Gastrocnemius medialis (tissue), 4 donors: ENCODE results near the gene NMRK1. TPM values are rescaled to one million over a fixed set of nuclear protein-coding genes. Genes with fewer than 3 reads are reported as not detected.
A peak's percentile ranks its signal among the peaks of the same experiment; 100 is the strongest.

ENCODE experiments used
- ATAC-seq, 2 donors: fragments of 150-250 bp; one replicate each; pipeline ENCODE4 v1.9.1; 2016
- DNase-seq, 2 donors: peaks; one replicate each; pipeline ENCODE4 v3.0.0-alpha.2; 2019
- H3K27ac ChIP-seq, 4 donors: fragments of 200-600 bp; sonication (generic); 1 replicate in 1 of 4; 2 replicates in 3 of 4; pipeline ENCODE4 v1.5.1; 2016 to 2018; ENCODE audit warnings: mild to moderate bottlenecking in 2 of 4, moderate library complexity in 1 of 4
- H3K27me3 ChIP-seq, 3 donors: fragments of 200-600 bp; sonication (generic) in 2 of 3; 1 replicate in 1 of 3; 2 replicates in 2 of 3; pipeline versions ENCODE4 v1.5.1 to v1.6.0; 2016 to 2019; ENCODE audit warnings: mild to moderate bottlenecking in 1 of 3, moderate library complexity in 1 of 3
- H3K36me3 ChIP-seq, 2 donors: fragments of 200-600 bp; sonication (generic) in 1 of 2; one replicate each; pipeline ENCODE4 v1.5.1; 2017 to 2018
- H3K4me1 ChIP-seq, 2 donors: fragments of 200-600 bp; sonication (generic) in 1 of 2; one replicate each; pipeline ENCODE4 v1.5.1; 2016 to 2017; ENCODE audit warnings: mild to moderate bottlenecking in 2 of 2
- H3K4me3 ChIP-seq, 4 donors: fragments of 200-600 bp; sonication (generic) in 3 of 4; 1 replicate in 1 of 4; 2 replicates in 3 of 4; pipeline ENCODE4 v1.5.1; 2016 to 2019; ENCODE audit warnings: mild to moderate bottlenecking in 2 of 4
- H3K9me3 ChIP-seq, 3 donors: fragments of 200-600 bp; sonication (generic) in 2 of 3; 1 replicate in 1 of 3; 2 replicates in 2 of 3; pipeline ENCODE4 v1.5.1; 2016 to 2019
- CTCF ChIP-seq, 5 experiments: fragments of 450-650 bp in 3 of 5; fragments of 200-600 bp in 2 of 5; sonication (generic) in 2 of 5; IDR thresholded peaks in 4 of 5; conservative IDR thresholded peaks in 1 of 5; 1 replicate in 4 of 5; 2 replicates in 1 of 5; pipeline ENCODE4 v1.5.1; 2016 to 2019; ENCODE audit warnings: antibody characterized with exemption in 5 of 5, mild to moderate bottlenecking in 3 of 5, moderate library complexity in 3 of 5
- POLR2A ChIP-seq, 2 donors: fragments of 450-650 bp; IDR thresholded peaks; one replicate each; pipeline ENCODE4 v1.6.1; 2017; ENCODE audit warnings: antibody characterized with exemption in 2 of 2, mild to moderate bottlenecking in 2 of 2, moderate library complexity in 2 of 2
- in situ Hi-C, 4 donors: fragments of 200-750 bp; cut with MboI; loops; one replicate each; pipeline versions ENCODE4 v1.15.0 to v1.8.0; 2017; ENCODE audit warnings: low sequenced_read_pairs in 4 of 4
- intact Hi-C: fragments of 100-400 bp; cut with DNase I; formaldehyde crosslinking; loops from one replicate; pipeline ENCODE4 v1.15.1; 2023; ENCODE audit warnings: low total_unique reads
- total RNA-seq, 4 donors: library from RNA; depleted of rRNA; stranded (reverse); fragments of >200 nt; gene quantifications; one replicate each; pipeline versions ENCODE4 v1.1.0 to v1.2.3, GENCODE V29; 2016

NMRK1 gene
- total RNA-seq, 4 donors from 2014 or later: 10.5 to 20.6 (median 18.6) TPM

- DNase-seq: no peak
- in situ Hi-C loops: no loop called here
- intact Hi-C loops: no loop called here
- H3K36me3 ChIP-seq: no peaks in the 10 kb centered on the region
- TF ChIP-seq POLR2A (IDR thresholded peaks at IDR 0.05): no peak
- no peak for TF ChIP-seq CTCF (IDR thresholded peaks at IDR 0.05 in 4 of 5, conservative IDR thresholded peaks at IDR 0.05 in 1 of 5)
- no peak for ATAC-seq
- H3K27ac ChIP-seq: no peak overlapping the region
- H3K4me1 ChIP-seq: peaks cover 6 to 12% of the 10 kb centered on the region in 2 donors
- no peaks in the 10 kb centered on the region for H3K9me3 ChIP-seq
- H3K4me3 ChIP-seq: no peak overlapping the region
- no peaks in the 10 kb centered on the region for H3K27me3 ChIP-seq
Observed at GRCh38 chr9:75111019-75111622, 23.2 kb upstream of the NMRK1 start.

- in situ Hi-C loops: no loop called here
- DNase-seq (no peak), ATAC-seq (no peak)
- H3K36me3 ChIP-seq: no peaks in the 10 kb centered on the region
- H3K27me3 ChIP-seq: no peaks in the 10 kb centered on the region
- no peaks in the 10 kb centered on the region for H3K9me3 ChIP-seq
- H3K27ac ChIP-seq: peak overlapping the region in 1 of 4 donors; percentile 19
- peaks cover 6 to 12% of the 10 kb centered on the region in 2 donors for H3K4me1 ChIP-seq
- TF ChIP-seq POLR2A (IDR thresholded peaks at IDR 0.05) (no peak), CTCF (IDR thresholded peaks at IDR 0.05 in 4 of 5, conservative IDR thresholded peaks at IDR 0.05 in 1 of 5) (no peak)
- H3K4me3 ChIP-seq: no peak overlapping the region
- intact Hi-C loops: no loop called here
Observed at GRCh38 chr9:75109210-75109839, 21.4 kb upstream of the NMRK1 start.

- intact Hi-C loops: no loop called here
- no peaks in the 10 kb centered on the region for H3K9me3 ChIP-seq
- in situ Hi-C loops: no loop called here
- H3K4me3 ChIP-seq: no peak overlapping the region
- no peaks in the 10 kb centered on the region for H3K36me3 ChIP-seq
- peaks cover 6 to 12% of the 10 kb centered on the region in 2 donors for H3K4me1 ChIP-seq
- H3K27ac ChIP-seq: peak overlapping the region in 2 of 4 donors; percentile 19 to 35
- TF ChIP-seq CTCF (IDR thresholded peaks at IDR 0.05 in 4 of 5, conservative IDR thresholded peaks at IDR 0.05 in 1 of 5) (no peak), POLR2A (IDR thresholded peaks at IDR 0.05) (no peak)
- ATAC-seq (peak; percentile 21 to 52), DNase-seq (no peak)
- no peaks in the 10 kb centered on the region for H3K27me3 ChIP-seq
Observed at GRCh38 chr9:75108571-75108970, 20.6 kb upstream of the NMRK1 start.

GRCh38 chr9:75106857-75107256, 18.9 kb upstream of the NMRK1 start:
- no peak overlapping the region for H3K27ac ChIP-seq
- in situ Hi-C loops (no loop called here), intact Hi-C loops (no loop called here)
- no peak for DNase-seq
- H3K36me3 ChIP-seq: no peaks in the 10 kb centered on the region
- H3K4me3 ChIP-seq: no peak overlapping the region
- no peaks in the 10 kb centered on the region for H3K9me3 ChIP-seq
- ATAC-seq: no peak
- TF ChIP-seq POLR2A (IDR thresholded peaks at IDR 0.05) (no peak), CTCF (IDR thresholded peaks at IDR 0.05 in 4 of 5, conservative IDR thresholded peaks at IDR 0.05 in 1 of 5) (no peak)
- H3K4me1 ChIP-seq: peaks cover 6 to 12% of the 10 kb centered on the region in 2 donors
- no peaks in the 10 kb centered on the region for H3K27me3 ChIP-seq
